Measurements from ENCODE around the gene CLDN9.
A peak's percentile ranks its signal among the peaks of the same experiment; 100 is the strongest.
"Not testable (repeated sequence)": the region's sequence is repeated elsewhere in the genome, so short reads cannot be mapped to it uniquely, and the experiment has no call there.

Gene CLDN9

DNA sequence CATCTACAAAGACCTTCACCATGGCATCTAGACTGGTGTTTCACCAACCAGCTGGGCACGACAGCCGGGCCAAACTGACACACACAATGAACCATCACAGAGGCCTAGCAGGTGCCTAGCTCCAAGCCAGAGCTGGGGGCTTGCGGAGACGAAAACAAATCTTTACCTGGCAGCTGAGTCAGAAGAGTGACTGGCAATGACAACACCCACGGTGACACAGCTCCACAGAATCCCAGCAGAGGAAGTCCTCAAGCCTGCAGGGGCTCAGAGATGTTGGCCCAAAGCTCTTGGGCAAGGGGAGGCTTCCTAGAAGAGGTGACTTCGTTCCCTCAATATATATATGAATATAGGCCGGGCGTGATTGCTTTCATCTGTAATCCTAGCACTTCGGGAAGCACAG lies 38.8 kb downstream of the CLDN9 start:
- TF ChIP-seq PAX5 (IDR thresholded peaks at IDR 0.05; ENCODE audit: insufficient read depth, low read length, severe bottlenecking) (no peak), TAF1 (IDR thresholded peaks at IDR 0.05; ENCODE audit: low read depth, low read length) (no peak), POU2F2 (IDR thresholded peaks at IDR 0.05; ENCODE audit: low read depth, low read length) (no peak), POLR2A (IDR thresholded peaks at IDR 0.05; ENCODE audit: low read depth, low read length) (no peak), SPI1 (IDR thresholded peaks at IDR 0.05; ENCODE audit: low read depth, low read length) (no peak), POLR2AphosphoS5 (IDR thresholded peaks at IDR 0.05; ENCODE audit: low read depth, low read length) (no peak)

DNA sequence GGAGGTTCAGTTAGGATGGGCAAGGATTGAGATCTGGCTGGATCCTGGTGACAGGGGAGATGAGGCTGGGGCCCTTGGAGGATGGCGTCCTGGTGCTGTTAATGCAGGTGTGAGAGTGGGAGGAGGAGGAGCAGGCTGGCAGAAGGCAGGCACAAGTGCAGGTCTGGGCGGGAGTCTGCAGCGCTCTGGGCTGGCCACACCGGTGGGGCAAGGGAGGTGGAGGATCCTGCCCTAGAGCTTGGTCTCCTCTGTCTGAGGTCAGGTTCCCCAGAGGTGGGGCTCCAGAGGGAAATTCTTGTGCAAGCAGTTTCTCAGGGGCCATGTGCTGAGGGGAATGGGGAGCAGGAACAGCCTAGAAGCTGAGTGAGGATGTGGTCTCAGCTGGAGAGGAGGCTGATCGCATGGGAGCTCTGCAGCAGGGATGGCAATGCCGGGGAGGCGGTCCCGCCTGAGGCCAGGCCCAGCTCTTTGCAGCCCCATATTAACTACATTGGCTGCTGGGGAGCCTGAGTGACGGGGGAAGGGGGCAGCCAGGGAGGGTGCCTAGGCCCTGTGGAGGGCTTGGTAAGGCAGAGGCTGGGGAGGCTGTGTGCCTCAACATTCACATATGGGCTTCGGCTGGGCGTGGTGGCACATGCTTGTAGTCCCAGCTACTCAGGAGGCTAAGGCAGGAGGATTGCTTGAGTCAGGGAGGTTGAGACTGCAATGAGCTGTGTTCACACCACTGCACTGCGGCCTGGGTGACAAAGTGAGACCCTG lies 40.0 kb downstream of the CLDN9 start:
- peak; percentile 38 for FAIRE-seq
- not testable (repeated sequence) for DNase-seq (ENCODE audit: insufficient read length, low spot score)

More for the DNA sequence above, 38.8 kb downstream of the CLDN9 start:
- no peak for DNase-seq (ENCODE audit: insufficient read length, low spot score)
- FAIRE-seq, result no peak

DNA sequence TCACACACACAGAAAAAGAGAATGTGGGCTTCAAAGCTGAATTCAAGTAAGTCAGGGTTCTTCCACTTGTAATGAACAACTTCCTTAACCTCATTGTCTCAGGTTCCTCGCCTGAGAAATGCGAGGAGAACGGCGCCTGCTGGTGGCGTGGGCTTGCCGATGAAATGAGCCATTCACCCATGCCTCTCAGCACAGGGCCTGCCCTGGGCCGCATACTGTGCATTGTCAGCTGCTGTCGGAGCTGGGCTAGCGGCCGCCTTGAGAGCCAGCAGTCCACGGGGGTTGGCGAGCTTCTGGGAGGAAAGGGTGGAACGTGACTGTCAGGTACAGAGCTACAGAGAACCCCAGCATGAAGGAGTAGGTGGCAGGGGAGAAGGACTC lies 40.6 kb downstream of the CLDN9 start:
- FAIRE-seq; DNase-seq (ENCODE audit: insufficient read length, low spot score): not testable (repeated sequence)

DNA sequence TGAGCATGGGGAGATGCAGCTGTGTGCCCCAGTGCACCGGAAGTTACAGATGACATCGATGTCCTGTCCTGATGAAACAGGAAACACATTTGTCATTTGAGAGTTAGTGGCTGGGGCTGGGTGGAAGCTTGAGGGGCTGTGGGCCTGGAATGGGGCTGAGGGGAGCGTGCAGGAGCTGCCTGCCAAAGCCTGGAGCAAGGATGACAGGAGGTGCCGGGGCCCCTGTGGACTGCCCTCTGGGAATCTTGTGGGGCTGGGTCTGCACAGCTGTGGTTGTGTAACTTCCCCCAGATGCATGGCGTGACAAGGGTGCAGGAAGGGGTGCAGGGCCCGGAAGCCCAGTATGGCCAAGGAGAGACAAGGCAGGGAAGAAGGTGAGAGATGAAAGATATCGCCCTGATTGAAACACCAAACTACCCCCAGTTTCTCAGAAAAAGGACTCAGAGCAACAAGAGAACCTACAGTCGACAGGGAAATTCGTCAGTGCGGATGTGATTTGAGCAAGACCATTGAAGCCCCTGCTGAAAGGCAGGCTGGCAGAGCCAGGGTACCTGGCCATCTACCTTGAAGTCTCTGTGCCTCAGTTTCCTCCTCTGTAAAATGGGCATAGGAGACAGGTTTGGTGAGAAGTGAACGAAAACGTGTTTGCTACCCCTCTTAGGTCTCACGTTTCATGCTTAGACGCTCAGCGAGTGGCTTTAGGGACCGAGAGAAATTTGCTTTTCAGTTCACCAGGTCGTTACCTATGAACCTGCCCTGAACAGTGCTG lies 42.4 kb downstream of the CLDN9 start:
- FAIRE-seq (peak; percentile 52), DNase-seq (ENCODE audit: insufficient read length, low spot score) (no peak)
- TF ChIP-seq TAF1 (IDR thresholded peaks at IDR 0.05; ENCODE audit: low read depth, low read length), result no peak
- TF ChIP-seq POLR2AphosphoS5 (IDR thresholded peaks at IDR 0.05; ENCODE audit: low read depth, low read length), result no peak
- no peak for TF ChIP-seq POU2F2 (IDR thresholded peaks at IDR 0.05; ENCODE audit: low read depth, low read length)
- TF ChIP-seq SPI1 (IDR thresholded peaks at IDR 0.05; ENCODE audit: low read depth, low read length), result no peak
- TF ChIP-seq POLR2A (IDR thresholded peaks at IDR 0.05; ENCODE audit: low read depth, low read length), result no peak
- TF ChIP-seq PAX5 (IDR thresholded peaks at IDR 0.05; ENCODE audit: insufficient read depth, low read length, severe bottlenecking), result no peak

DNA sequence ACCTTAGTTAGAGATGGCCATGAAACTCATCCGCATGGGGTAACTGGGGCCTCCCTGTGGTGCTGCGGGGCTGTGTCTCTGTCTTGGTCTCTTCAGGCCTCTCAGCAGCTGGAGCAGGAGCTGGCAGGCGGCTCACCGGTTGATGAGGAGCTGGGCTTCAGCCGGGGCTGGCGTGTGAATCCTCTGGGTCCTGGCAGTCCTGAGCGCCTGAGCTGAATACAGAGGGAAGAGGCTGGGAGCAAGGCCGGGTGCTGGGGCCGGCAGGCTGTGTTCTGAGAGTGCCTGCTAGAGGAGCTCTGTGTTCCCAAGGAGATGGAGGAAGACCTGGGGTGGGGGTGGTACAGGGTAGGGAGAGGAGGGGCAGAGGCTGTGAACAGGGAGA lies 43.0 kb downstream of the CLDN9 start:
- DNase-seq (ENCODE audit: insufficient read length, low spot score); FAIRE-seq: not testable (repeated sequence)

DNA sequence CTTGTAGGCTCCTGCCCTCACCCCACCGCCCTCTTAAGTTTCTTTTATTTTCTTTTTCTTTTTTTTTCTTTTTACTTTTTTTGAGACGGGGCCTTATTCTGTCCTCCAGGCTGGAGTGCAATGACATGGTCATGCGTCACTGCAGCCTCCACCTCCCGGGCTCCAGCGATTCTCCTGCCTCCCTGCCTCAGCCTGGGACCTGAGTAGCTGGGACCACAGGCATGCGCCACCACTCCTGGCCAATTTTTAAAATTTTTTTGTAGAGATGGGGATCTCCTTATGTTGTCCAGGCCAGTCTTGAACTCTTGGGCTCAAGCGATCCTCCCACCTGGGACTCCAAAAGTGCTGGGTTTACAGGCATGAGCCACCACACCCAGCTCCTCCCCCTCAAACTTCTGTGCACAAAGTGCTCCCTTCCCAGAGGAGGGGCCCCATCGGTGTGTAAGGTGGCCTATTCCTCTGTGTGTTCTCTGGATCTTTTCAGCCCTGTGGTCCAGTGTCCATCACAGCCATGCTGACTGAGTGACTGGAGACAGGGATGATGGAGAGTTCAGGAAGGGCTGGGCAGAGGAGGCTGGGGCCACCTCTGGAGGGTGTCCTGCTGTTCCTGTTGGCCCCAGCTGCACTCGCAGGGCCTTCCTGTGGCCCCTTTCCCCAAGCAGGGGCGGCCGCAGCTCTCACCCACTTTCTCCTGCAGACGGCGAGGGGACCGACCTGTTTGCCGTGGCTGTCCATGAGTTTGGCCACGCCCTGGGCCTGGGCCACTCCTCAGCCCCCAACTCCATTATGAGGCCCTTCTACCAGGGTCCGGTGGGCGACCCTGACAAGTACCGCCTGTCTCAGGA lies 43.8 kb downstream of the CLDN9 start:
- FAIRE-seq (no peak), DNase-seq (ENCODE audit: insufficient read length, low spot score) (no peak)
- TF ChIP-seq TAF1 (IDR thresholded peaks at IDR 0.05; ENCODE audit: low read depth, low read length), result no peak
- TF ChIP-seq SPI1 (IDR thresholded peaks at IDR 0.05; ENCODE audit: low read depth, low read length), result no peak
- TF ChIP-seq POLR2A (IDR thresholded peaks at IDR 0.05; ENCODE audit: low read depth, low read length), result no peak
- TF ChIP-seq POU2F2 (IDR thresholded peaks at IDR 0.05; ENCODE audit: low read depth, low read length), result no peak
- TF ChIP-seq POLR2AphosphoS5 (IDR thresholded peaks at IDR 0.05; ENCODE audit: low read depth, low read length), result no peak
- no peak for TF ChIP-seq PAX5 (IDR thresholded peaks at IDR 0.05; ENCODE audit: insufficient read depth, low read length, severe bottlenecking)

DNA sequence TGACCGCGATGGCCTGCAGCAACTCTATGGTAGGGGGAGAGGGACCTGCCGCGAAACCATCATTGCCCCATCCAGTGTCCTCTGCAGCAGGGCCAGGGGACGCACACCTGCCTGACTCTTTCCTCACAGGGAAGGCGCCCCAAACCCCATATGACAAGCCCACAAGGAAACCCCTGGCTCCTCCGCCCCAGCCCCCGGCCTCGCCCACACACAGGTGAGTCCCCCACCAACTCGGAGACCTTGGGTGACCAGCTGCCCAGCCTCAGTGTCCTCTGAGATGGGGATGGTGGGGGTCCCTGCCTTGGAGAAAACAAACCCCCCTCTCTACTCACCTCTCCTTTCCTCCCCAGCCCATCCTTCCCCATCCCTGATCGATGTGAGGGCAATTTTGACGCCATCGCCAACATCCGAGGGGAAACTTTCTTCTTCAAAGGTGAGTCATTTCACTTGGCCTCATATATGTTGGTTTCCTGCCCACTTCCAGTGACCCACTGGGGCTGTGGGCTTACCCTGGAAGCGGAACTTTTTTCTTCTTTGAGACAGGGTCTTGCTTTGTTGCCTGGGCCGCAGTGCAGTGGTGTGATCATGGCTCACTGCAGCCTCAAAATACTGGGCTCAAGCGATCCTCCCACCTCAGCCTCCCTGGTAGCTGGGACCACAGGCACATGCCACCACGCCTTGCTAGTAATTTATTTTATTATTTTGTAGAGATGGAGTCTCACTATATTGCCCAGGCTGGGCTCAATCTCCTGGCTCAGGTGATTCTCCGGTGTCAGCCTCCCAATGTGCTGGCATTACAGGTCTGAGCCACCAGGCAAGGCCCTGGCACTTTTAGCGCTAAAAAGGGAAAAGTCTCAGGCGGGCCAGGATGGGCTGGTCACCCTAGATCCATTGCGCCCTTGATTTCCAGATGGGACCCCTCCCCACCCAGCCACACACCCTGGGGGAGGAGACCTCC lies 44.7 kb downstream of the CLDN9 start:
- no peak for FAIRE-seq
- no peak for TF ChIP-seq POLR2A (IDR thresholded peaks at IDR 0.05; ENCODE audit: low read depth, low read length)
- TF ChIP-seq PAX5 (IDR thresholded peaks at IDR 0.05; ENCODE audit: insufficient read depth, low read length, severe bottlenecking), result no peak
- no peak for TF ChIP-seq TAF1 (IDR thresholded peaks at IDR 0.05; ENCODE audit: low read depth, low read length)
- TF ChIP-seq SPI1 (IDR thresholded peaks at IDR 0.05; ENCODE audit: low read depth, low read length), result no peak
- no peak for TF ChIP-seq POLR2AphosphoS5 (IDR thresholded peaks at IDR 0.05; ENCODE audit: low read depth, low read length)
- no peak for TF ChIP-seq POU2F2 (IDR thresholded peaks at IDR 0.05; ENCODE audit: low read depth, low read length)
- DNase-seq (ENCODE audit: insufficient read length, low spot score), result no peak

DNA sequence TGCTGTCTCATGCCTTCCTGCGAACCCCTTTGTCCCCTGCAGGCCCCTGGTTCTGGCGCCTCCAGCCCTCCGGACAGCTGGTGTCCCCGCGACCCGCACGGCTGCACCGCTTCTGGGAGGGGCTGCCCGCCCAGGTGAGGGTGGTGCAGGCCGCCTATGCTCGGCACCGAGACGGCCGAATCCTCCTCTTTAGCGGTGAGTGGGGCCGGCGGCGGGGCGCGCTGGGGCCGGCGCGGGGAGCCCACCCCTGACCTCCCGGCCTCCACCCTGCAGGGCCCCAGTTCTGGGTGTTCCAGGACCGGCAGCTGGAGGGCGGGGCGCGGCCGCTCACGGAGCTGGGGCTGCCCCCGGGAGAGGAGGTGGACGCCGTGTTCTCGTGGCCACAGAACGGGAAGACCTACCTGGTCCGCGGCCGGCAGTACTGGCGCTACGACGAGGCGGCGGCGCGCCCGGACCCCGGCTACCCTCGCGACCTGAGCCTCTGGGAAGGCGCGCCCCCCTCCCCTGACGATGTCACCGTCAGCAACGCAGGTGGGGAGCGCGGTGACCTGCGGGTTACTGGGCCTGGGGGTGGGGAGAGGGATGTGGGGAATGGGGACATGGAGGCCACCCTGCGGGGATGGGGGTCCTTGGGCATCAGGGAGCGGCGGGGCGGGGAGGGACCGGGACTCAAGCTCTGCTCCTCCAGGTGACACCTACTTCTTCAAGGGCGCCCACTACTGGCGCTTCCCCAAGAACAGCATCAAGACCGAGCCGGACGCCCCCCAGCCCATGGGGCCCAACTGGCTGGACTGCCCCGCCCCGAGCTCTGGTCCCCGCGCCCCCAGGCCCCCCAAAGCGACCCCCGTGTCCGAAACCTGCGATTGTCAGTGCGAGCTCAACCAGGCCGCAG lies 45.7 kb downstream of the CLDN9 start:
- FAIRE-seq (peak; percentile 74), DNase-seq (ENCODE audit: insufficient read length, low spot score) (no peak)
- no peak for TF ChIP-seq POU2F2 (IDR thresholded peaks at IDR 0.05; ENCODE audit: low read depth, low read length)
- no peak for TF ChIP-seq POLR2A (IDR thresholded peaks at IDR 0.05; ENCODE audit: low read depth, low read length)
- TF ChIP-seq PAX5 (IDR thresholded peaks at IDR 0.05; ENCODE audit: insufficient read depth, low read length, severe bottlenecking), result no peak
- TF ChIP-seq SPI1 (IDR thresholded peaks at IDR 0.05; ENCODE audit: low read depth, low read length), result no peak
- TF ChIP-seq TAF1 (IDR thresholded peaks at IDR 0.05; ENCODE audit: low read depth, low read length), result no peak
- no peak for TF ChIP-seq POLR2AphosphoS5 (IDR thresholded peaks at IDR 0.05; ENCODE audit: low read depth, low read length)
